IPS-18a (cell line): Measurements from ENCODE around the gene CREB5.
"Not testable (repeated sequence)": the region's sequence is repeated elsewhere in the genome, so short reads cannot be mapped to it uniquely, and the experiment has no call there.

Experiments
- H3K27ac ChIP-seq: one replicate; pipeline ENCODE4 v1.5.1; 2013; ENCODE audit warnings: low read length
- H3K27me3 ChIP-seq: one replicate; pipeline ENCODE4 v1.6.1; 2013; ENCODE audit warnings: mild to moderate bottlenecking, low read length; ENCODE audit not compliant: control insufficient read depth, insufficient read depth
- H3K36me3 ChIP-seq: one replicate; pipeline ENCODE4 v1.6.1; 2013; ENCODE audit warnings: low read depth, low read length; ENCODE audit not compliant: control insufficient read depth
- H3K4me1 ChIP-seq: one replicate; pipeline ENCODE4 v1.6.1; 2013; ENCODE audit warnings: low read depth, low read length; ENCODE audit not compliant: control insufficient read depth
- H3K4me3 ChIP-seq: one replicate; pipeline ENCODE4 v1.5.1; 2013; ENCODE audit warnings: low read length
- H3K9ac ChIP-seq: one replicate; pipeline ENCODE4 v1.6.1; 2013; ENCODE audit warnings: mild to moderate bottlenecking, low read length, moderate library complexity
- H3K9me3 ChIP-seq: one replicate; pipeline ENCODE4 v1.6.1; 2013; ENCODE audit warnings: low read depth, low read length; ENCODE audit not compliant: control insufficient read depth

CREB5 gene

DNA sequence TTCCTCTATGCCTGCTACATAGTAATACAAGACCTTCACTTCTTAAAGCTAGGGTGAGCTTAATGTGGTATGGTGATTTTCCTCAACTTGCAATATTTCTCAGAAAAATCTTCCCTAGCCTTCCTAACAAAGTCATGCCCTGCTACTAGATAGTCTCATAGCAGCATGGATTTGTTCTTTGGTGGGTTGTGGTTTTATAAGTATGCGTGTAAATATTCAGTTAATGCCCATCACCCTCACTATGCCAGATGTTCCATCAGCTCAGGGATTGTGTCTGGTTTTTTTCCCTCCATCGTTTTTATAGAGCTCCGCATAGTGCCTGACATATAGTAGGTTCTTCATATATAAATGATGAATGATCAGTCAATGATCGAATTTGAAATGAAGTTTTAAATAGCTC lies 182.8 kb downstream of the CREB5 start:
- Histone ChIP-seq H3K36me3 (no peaks in the 10 kb centered on the region), H3K9me3 (no peaks in the 10 kb centered on the region), H3K27me3 (no peaks in the 10 kb centered on the region), H3K4me1 (peaks cover 5% of the 10 kb centered on the region), H3K4me3 (no peak overlapping the region), H3K27ac (no peak overlapping the region), H3K9ac (no peak overlapping the region)

DNA sequence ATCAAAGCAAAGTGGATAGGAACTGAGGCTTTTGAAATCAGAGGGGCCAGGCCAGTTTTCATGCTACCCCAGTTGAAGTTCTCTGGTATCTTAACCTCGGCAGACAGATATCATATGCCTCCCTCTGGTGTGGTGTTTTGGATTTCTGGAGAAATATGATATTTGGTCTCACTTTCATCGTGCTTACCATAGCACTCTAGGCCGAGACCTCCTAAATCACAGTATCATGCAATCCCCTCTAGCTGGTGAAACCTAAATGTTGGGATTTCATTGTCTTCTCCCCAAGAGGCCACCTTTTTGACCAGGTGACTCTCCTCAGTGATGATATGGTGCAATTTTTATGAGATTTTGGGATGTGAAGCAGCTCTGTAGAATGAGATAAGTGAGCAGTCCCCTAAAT lies 183.5 kb downstream of the CREB5 start:
- Histone ChIP-seq H3K4me1 (peaks cover 5% of the 10 kb centered on the region), H3K27me3 (no peaks in the 10 kb centered on the region), H3K36me3 (no peaks in the 10 kb centered on the region), H3K9ac (no peak overlapping the region), H3K27ac (no peak overlapping the region), H3K4me3 (no peak overlapping the region), H3K9me3 (no peaks in the 10 kb centered on the region)

DNA sequence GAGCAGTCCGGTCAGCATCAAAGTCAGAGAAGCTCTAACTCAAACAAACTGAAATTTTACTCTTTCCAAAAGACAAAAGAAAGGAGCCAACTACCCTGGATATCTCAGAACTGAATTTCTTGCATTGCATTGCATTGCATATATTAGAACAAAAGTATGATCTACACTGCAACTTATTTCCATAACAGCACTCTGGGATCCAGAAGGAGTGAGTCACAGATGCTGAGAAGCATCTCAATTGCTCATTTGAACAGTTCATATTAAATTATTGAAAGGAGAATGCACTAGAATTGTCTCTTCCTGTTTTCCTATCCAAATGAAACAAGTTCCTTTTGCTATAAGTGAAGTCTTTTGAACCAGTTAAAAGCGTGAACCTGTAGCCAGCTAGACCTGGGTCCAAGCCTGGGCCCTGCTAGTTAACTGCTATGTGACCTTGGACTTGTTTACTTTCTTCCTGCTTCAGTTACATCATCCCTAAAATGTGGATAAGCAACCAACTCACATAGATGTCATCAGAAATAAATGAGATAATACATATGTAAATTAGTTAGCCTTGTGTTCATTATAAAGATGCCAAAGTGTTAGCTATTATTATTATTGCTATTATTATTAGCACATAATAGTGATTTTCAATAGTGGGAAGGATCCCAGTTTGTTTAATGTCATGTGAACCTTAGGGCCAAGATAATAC lies 184.1 kb downstream of the CREB5 start:
- no peaks in the 10 kb centered on the region for H3K9me3 ChIP-seq
- no peak overlapping the region for H3K4me3 ChIP-seq
- no peaks in the 10 kb centered on the region for H3K27me3 ChIP-seq
- H3K27ac ChIP-seq = no peak overlapping the region
- no peak overlapping the region for H3K9ac ChIP-seq
- H3K4me1 ChIP-seq = peaks cover 5% of the 10 kb centered on the region
- no peaks in the 10 kb centered on the region for H3K36me3 ChIP-seq

DNA sequence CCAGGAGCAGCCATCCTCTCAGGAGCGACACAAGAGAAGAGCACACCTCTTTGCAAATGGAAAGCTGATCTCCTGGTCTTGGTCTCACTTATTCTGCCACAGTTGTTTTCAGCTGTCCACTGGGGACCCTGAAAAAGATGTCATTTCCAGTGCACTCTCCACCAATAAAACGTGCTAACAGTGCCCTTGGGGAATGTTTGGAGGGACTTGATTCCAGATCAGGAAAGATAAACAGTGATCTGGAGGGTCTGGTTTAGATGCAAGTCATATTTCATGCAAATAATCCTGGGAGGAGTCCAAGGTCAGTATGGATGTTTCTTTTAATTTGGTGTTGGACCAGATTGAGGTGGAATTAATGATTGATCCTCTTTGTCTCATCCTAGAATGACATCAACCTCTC lies 185.0 kb downstream of the CREB5 start:
- no peak overlapping the region for H3K9ac ChIP-seq
- H3K27me3 ChIP-seq = no peaks in the 10 kb centered on the region
- no peaks in the 10 kb centered on the region for H3K9me3 ChIP-seq
- H3K36me3 ChIP-seq = no peaks in the 10 kb centered on the region
- H3K4me1 ChIP-seq = peaks cover 5% of the 10 kb centered on the region
- no peak overlapping the region for H3K27ac ChIP-seq
- no peak overlapping the region for H3K4me3 ChIP-seq

DNA sequence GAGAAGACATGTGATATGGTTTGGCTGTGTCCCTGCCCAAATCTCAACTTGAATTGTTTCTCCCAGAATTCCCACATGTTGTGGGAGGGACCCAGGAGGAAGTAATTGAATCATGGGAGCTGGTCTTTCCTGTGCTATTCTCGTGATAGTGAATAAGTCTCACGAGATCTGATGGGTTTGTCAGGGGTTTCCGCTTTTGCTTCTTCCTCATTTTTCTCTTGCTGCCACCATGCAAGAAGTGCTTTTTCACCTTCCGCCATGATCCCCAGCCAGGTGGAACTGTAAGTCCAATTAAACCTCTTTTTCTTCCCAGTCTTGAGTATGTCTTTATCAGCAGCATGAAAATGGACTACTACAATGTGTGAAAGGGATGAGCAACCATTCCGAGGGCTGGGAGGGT lies 185.7 kb downstream of the CREB5 start:
- H3K4me1 ChIP-seq, H3K4me3 ChIP-seq, H3K9me3 ChIP-seq, H3K27me3 ChIP-seq, H3K9ac ChIP-seq, H3K36me3 ChIP-seq, H3K27ac ChIP-seq: not testable (repeated sequence)

DNA sequence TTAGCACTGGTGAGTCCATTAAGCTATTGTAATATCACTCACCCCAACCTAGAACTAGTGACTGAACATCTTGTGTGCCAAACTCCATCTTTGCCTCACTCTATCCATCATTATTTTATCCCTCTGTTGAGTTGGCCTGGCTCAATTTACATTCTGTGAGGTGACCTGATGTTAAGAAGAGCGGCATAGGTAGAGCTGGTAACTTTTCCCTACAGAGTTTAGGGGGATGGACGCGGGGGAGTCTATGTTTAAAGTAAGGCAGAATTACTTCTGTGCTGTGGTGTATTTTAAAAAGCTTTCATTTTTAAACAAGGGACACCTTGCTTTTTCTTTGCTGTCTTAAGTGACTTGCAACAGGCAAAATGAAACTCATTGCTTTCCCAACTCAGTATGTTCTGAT lies 186.3 kb downstream of the CREB5 start:
- peaks cover 5% of the 10 kb centered on the region for H3K4me1 ChIP-seq
- no peak overlapping the region for H3K9ac ChIP-seq
- H3K27ac ChIP-seq = no peak overlapping the region
- no peak overlapping the region for H3K4me3 ChIP-seq
- H3K27me3 ChIP-seq = no peaks in the 10 kb centered on the region
- no peaks in the 10 kb centered on the region for H3K36me3 ChIP-seq
- H3K9me3 ChIP-seq = no peaks in the 10 kb centered on the region

DNA sequence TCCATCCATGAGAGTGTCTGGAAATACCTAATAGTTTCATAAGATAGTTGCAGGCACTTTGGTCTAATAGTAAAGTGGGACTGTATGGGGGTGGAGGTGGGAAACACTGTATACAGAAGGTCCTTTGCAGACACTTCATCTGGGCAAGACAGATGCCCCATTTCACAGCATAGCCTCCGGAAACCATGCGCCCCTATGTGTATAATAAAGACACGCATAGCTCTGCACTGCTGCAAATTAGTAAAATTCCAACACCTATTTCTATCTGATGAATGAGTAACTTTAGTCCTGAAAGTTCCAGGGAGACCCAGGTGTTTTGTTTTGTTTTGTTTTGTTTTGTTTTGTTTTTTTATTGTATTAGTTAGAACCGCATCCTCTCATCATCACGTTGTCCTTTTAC lies 187.1 kb downstream of the CREB5 start:
- no peaks in the 10 kb centered on the region for H3K27me3 ChIP-seq
- H3K4me3 ChIP-seq = no peak overlapping the region

DNA sequence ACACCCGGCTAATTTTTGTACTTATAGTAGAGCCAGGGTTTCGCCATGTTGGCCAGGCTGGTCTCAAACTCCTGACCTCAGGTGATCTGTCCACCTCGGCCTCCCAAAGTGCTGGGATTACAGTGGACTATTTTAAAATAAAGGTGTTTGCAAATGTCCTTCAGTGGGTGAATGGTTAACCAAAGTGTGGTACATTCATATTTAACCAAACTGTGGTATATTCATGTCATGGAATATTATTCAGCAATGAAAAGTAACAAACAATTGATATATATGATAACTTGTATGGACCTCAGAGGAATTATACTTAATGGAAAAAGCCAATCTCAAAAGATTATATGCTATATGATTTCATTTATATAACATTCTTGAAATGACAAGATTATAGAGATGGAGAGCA lies 190.0 kb downstream of the CREB5 start:
- Histone ChIP-seq H3K9me3 (no peaks in the 10 kb centered on the region), H3K4me3 (no peak overlapping the region), H3K9ac (no peak overlapping the region), H3K27ac (no peak overlapping the region), H3K27me3 (no peaks in the 10 kb centered on the region), H3K4me1 (no peaks in the 10 kb centered on the region), H3K36me3 (no peaks in the 10 kb centered on the region)

More for the DNA sequence above, 187.1 kb downstream of the CREB5 start:
- Histone ChIP-seq H3K27ac (no peak overlapping the region), H3K36me3 (no peaks in the 10 kb centered on the region), H3K9me3 (no peaks in the 10 kb centered on the region), H3K4me1 (no peaks in the 10 kb centered on the region), H3K9ac (no peak overlapping the region)

DNA sequence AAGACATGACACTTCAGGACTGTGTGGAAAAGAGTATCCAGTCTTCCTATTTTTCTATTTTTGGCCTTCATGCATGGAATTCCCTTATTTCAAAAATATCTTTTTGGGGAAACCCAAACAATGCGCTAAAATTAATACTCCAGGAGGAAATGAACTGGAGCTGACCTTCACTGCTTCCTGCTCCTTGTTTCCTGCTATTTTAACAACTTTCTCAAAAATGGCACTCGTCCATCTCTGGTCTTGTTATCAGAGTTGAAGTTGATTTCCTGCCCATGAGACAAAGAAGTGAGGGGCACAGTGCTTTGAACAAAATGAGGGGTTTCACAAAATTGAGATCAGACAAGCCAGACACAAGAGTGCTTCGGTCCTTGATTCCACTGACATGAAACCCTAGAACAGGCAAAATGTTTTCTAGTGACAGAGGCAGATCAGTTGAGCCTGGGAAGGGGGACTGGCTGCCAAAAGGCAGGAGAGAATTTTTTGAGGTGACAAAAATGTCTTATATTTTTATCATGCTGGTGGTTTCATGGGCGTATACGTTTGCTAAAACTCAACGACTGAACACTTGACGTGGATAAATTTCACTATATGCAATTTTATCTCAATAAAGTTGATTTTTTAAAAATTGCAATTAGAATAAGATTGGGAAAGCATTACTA lies 193.2 kb downstream of the CREB5 start:
- Histone ChIP-seq H3K4me3 (no peak overlapping the region), H3K9me3 (no peaks in the 10 kb centered on the region), H3K4me1 (no peaks in the 10 kb centered on the region), H3K36me3 (no peaks in the 10 kb centered on the region), H3K27me3 (no peaks in the 10 kb centered on the region), H3K9ac (no peak overlapping the region), H3K27ac (no peak overlapping the region)

DNA sequence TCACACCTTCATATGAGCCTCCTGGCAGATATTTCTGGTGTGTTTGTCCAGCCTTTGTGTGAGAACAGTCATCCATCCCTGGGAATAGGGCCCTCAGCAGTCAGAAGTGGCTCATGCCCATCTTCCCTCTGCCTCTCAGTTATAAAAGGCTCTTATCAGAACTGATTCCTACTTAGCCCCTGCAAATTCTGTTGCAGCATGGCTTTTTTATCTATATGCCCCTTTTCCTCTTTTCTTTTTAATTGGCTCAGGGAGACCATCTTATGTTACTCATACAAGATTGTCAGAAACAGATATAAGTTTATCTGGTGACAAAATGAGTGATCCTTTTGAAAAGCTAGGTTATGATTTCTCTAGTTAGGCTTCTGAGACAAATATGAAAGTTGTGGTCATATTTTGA lies 194.1 kb downstream of the CREB5 start:
- Histone ChIP-seq H3K4me1 (no peaks in the 10 kb centered on the region), H3K36me3 (no peaks in the 10 kb centered on the region), H3K27me3 (no peaks in the 10 kb centered on the region), H3K27ac (no peak overlapping the region), H3K9ac (no peak overlapping the region), H3K9me3 (no peaks in the 10 kb centered on the region), H3K4me3 (no peak overlapping the region)

DNA sequence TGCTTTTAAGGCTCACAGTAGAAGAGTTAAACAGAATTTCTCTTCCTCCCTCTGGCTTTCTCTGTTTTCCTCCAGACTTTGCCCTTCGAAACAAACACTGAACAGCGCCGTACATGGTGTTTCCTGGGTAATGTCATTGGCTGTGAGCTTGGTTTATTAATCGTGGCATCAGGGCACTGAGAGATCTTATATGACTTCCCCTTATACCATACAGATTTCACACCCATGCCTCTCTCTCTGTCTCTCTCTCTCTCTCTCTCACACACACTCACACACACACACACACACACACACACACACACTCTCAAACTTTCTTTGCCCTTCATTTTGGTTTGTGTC lies 195.5 kb downstream of the CREB5 start:
- Histone ChIP-seq H3K9me3 (no peaks in the 10 kb centered on the region), H3K27ac (no peak overlapping the region), H3K4me3 (no peak overlapping the region), H3K36me3 (no peaks in the 10 kb centered on the region), H3K9ac (no peak overlapping the region), H3K4me1 (no peaks in the 10 kb centered on the region), H3K27me3 (no peaks in the 10 kb centered on the region)

DNA sequence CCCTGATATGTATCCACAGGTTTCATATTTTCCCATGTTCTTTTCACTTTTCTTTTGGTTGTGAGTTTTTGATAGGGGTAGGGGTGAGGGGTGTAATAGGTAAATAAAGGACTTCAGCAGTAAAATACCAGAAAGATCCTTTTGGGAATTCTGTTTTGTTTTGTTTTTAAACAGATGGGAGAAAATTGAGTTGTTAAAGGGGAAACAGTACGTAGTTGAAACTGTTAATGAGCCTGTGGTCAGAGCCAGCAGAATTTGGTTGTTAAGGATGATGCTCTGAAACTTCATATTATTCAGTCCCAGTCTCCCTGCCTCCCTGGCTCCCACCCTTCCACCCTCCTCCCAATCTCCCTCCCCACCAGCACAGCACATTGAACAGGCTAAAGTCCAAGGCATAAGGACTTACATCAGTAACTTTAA lies 195.9 kb downstream of the CREB5 start:
- no peaks in the 10 kb centered on the region for H3K36me3 ChIP-seq
- no peak overlapping the region for H3K9ac ChIP-seq
- H3K27me3 ChIP-seq = no peaks in the 10 kb centered on the region
- H3K4me3 ChIP-seq = no peak overlapping the region
- H3K9me3 ChIP-seq = no peaks in the 10 kb centered on the region
- H3K27ac ChIP-seq = no peak overlapping the region
- no peaks in the 10 kb centered on the region for H3K4me1 ChIP-seq
